GM19240 (cell line): ENCODE data around the gene RXFP4.
"Not testable (repeated sequence)": the region's sequence is repeated elsewhere in the genome, so short reads cannot be mapped to it uniquely, and the experiment has no call there.

Source experiments
- DNase-seq: peaks from one replicate; pipeline ENCODE4 v3.0.0; 2011; ENCODE audit warnings: low spot score; ENCODE audit not compliant: insufficient read length

The RXFP4 gene

DNA sequence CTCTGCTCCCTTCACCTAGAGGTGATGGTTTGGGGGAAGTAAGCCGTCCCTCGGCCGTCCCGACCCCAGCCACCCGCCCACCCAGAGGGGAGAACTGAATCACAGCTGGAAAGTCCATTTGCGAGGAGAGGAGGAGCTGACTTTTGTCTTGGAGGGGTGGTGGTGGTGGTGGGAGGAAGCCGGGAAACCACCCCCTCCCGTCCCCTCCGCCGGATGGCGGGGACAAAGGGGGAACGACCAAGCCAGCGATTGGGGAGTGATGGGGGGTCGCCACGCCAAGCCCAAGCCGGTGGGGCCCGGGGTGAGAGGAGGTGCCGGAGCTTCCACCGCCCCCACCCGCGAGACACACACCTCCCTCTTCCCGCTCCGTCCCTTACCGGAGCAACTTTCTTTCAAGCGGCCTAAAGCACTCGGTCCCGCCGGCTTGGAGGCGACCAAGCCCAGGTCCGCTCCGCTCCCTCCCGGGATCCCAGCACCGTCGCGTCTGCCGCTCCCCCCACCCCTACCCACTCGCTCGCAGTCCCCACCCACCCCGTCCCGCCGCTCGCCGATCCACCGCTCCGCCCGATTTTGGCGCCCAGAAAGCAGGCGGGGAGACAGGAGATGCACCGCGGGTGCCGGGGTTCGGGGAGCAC lies 36.4 kb downstream of the RXFP4 start:
- DNase-seq: no peak

DNA sequence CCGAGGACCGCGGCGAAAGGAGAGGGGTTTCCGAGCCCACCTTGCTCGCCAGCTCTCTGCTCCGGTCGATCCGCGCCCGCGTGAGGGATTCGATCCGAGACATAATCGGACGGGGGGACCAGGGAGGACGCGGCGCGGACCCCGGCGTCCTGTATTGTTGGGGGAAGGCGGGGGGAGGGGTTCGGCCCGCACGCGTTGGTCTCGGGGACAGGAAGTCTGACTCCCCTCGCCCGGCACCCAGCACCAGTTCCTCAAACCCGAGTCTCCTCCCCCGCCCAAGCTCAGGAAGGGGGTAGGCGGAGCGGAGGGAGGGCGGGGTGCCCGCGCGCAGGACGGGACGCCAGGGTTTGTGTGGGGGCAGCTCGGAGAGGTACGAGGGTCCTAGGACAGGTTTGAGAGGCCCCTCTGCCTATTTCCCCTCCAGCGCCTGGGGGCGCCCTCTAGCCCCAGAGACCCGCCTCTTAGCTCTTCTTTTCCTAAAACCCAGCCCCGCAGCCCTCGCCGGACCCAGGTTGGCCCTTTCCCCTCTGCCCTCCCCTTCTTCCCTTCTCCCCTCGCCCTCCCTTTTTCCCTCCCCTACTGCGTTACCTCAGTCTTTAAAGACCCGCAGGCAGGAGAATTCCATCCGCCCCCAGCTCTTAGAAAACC lies 37.0 kb downstream of the RXFP4 start, which contains the start of gene ARHGEF2:
ARHGEF2 (minus strand) TSS at position 223 of the 648 bp plus-strand sequence; CDS start at position 103, 120 bp downstream.
- DNase-seq: no peak

DNA sequence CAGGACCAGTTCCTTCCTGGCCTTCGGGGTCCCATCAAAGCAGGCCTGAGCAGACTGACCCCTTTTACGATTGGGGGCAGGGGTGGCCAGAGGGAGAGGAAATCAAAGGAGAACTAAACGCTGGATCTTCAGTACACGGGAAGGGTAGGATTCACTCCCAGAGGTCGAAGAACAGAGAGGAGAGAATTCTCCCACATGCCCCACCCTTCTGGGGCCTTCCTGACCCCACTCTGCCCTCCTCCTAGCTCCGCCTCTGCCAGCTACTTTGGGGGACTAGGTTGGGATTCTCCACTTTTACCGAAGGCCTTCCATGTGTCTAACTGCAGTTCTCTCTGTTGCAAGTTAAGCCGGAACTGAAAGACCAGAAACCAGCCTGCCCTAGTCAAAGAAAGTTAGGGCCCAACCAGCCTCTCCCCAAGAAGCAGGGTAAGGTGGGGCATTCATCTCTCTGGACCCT lies 37.6 kb downstream of the RXFP4 start:
- no peak for DNase-seq

DNA sequence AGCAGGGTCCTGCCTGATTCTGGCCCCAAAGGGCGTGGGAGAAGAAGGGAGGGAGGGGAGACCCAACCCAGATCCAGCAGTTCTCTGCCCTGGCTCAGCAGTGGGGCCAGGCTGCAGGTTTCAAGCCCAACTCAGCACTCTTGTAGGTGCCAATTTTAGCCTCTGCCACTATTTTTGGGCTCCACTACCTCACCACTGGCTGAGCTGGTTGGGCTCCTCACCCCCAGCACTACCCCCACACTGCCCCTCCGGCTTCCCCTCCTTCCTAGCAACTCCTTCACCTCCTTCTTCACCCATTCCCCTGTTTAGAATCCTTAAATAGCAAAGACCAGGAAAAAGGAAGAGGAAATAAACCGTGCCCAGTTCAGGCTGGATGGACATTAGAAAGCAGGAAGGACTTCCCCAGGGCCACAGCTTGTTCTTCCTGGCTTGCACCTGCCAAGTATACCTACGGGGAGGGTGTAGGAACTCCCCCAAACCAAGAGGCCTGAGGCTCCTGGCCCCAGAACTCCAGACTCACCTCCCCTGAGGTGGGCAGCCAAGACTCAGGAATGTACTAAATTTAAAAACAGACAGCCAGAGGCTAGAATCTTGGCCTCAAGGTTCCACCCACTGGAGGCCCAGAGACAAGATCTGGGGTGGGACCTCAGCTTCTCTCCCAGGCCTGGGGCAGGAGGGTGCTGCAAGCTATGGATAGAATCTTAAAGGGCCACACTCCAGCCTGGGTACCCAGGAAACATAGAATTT lies 38.3 kb downstream of the RXFP4 start:
- DNase-seq: no peak

DNA sequence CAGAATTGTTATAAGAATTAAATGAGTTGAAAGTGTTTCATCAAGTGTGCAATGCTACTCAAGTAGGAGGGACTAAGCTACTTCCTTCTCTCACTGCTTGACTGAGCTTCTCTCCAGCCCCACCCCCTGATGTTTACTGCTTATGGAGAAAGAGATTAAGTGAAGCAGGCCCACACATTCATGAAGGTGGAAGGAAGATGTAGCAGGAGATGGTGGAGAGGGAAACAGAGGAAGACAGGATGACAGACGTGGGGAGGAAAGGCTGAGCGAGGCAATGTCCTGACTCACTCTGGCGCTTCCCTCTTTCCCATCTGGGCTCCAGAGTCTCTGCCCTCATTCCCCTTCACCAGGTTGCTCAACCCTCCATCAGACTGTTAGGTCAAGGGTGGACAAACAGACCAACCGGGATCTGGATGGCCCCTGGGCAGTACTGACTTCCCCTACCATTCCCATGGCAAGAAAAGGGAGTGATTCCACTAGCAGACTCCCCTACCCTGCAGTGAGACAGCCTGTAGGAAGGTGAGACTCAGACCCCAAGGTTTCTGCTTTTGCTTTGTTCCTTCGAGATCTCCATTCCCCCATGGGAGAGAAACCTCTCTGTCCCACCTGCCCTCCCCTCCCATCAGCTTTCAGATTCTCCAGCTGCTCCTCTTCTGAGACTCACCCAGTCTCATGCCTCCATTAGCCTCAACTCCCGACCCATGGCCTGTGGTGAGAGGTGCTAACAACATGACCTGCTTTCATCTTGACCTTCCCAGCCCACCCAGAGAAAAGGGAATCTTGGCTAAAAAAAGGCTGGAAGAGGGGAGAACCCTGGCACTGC lies 40.0 kb downstream of the RXFP4 start:
- DNase-seq: no peak

DNA sequence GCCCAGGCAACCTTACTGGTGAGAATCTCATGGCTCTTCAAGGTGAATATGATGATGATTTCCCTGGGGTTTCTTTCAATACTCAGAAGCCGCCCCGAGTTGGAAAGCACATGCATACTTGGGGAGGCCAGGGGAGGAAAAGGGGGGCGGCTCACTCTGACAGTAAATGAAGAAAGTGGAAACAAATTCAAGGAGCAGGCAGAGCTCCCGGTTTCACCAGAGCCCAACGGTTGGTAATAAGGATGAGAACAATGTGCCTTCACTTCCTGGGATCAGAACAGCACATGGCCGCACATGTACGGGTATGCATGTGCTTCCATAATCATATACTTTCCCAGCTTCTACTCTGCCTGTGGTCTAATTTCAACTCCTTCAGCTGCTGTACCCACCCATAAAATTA lies 40.7 kb downstream of the RXFP4 start:
- no peak for DNase-seq

DNA sequence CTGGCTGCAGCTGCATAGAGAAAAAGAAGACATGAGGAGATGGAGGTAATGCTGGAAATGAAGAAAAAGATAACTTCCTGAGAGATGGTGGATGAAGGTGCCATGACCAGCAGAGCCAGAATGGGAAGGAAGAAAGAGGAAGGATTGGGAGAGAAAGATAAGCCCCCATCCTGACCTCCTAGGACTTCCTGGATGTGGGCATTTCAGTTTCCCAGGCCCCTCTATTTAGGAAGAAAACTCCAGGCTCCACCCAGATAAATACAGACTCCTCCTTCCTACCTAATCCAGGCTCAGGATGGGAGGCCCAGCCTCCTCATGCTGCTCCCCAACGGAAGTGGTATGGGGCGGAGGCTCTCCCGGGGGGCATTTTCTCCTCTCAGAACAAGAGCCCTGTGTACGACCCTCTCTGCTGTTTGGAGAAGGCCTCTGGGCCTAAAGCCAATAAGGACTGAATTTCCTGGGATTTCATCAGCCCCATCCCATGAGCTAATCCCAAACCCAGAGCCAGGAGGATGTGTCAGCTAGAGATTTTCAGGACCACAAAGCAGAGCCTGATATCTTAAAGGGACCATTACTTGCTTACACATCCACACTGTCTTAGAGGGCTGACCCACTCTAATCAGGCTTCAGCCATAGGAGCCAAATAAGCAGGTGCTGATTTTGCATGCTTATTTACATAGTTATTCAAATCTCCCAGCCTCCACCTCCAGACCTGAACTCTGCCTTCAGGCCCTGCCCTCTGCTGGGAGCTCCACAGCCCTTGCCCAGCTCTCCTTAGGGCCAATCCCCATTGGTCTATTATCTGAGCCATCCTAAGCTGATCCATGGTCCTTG lies 42.0 kb downstream of the RXFP4 start:
- no peak for DNase-seq

DNA sequence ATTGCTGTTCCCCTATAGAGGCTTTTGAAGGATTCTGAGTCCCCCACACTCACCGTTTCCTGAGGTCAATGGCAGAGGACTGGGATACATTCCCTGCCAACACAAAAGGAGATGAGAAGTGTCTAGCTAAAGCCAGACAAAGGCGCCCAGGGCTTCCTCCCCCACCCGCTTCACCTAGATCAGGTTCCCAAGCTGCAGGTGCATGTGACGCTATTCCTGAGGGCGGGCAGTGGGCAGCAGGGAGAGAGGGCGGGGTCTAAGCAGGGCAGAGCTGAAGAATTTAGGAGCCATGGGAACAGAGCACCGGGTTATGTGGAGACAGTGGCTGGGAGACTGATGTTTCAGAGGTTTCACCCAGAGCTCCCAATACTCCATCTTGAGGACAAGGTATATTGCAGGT lies 42.9 kb downstream of the RXFP4 start:
- DNase-seq: no peak

DNA sequence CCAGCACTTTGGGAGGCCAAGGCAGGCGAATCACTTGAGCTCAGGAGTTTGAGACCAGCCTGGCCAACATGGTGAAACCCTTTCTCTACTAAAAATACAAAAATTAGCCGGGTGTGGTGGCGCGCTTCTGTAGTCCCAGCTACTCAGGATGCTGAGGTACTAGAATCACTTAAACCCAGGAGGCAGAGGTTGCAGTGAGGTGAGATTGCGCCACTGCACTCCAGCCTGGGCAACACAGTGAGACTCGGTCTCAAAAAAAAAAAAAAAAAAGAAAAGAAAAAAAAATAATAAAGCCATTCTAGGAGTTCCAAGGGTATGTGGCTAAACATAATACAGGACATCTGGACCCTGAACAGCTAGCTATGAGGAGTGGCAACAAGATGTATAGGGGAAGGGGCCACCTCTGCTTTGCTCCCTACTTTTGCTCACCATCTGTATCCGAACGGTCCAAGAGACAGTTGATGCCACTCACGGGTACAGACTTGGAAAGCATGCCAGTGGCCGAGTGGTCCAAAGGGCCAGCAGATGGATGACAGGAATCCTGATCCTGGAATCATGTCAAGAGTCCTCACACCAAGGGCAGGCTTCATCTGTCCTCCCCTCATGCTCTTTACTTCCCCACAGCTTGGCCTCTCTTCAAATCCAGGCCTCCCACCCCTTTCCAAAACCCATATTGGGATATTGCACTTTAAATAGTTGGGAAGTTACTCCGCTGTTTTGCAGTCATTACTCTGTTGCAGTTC lies 43.6 kb downstream of the RXFP4 start:
- DNase-seq: not testable (repeated sequence)

DNA sequence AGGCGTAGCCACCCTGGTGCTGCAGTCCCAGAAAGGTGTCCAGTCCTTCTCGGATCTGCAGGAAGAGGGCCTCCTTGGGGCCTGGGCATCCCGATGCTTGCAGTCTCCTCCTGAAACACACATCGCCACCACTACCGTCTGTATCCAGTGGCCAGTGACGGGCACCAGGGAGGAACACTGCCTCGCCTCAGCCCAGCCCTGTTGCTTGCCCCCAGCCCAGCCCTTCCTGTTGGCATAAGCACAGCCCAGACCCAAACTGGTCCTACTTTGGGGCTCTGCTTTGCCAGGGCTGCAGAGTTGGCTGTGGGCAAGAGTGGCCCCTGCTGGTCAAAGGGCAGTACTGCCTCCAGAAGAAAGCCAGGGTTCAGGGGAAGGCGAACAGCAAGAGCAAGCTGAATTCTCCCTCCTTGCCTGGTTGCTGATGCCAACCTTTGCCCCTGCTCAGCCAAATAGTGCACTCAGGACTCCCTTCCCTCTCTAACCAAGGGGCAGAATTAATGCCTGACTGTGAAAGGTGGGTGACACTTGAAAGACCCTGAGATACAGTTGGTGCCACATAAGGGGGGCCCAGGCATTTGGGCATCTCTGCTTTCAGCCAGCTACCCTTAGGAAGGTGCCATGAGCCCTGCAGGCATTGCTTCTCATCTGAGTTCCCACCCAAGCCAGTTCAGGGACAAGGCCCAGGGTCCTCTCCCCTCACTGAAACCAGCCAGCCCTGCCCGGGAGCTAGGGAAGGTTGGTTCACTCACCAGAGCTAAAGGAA lies 48.0 kb downstream of the RXFP4 start:
- DNase-seq: no peak

DNA sequence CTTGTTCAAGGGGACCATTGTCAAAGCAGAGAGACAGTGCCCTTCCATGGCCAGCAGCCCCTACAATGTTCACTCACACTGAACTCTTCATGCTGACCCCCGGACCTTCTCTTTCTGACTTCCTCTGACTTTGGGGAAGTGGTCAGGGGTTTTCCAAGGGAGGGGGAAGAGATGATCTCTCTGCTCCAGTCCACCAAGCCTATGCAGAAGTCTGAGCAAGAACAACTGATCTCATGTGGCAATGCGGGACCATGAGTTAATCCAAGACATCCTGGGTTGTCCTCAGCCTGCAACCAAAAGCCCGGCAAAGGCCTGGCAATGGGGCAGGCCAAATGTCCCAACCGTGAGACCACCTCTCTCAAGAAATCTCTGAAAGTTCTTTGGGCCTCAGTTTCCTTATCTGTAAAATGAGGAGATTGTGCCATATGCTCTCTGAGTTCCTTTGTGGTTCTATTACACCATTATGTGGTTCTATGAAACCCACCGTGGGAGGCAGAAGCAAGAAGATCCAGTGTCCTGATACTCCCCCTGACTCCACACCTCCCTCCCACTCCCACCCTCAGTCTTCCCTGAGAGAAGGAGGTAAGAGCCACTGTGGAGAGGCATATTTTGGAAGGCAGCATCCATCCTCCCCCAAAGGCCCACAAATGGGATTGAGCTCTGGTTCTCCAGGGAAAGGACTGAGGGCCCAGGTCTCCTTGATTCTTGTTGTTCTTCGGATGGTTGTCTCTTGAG lies 48.7 kb downstream of the RXFP4 start:
- DNase-seq: no peak
